Gastrocnemius medialis (tissue), 4 donors: ENCODE data around the gene HES2. TPM values are rescaled to one million over a fixed set of nuclear protein-coding genes. Genes with fewer than 3 reads are reported as not detected.
"Not testable (repeated sequence)": the region's sequence is repeated elsewhere in the genome, so short reads cannot be mapped to it uniquely, and the experiment has no call there.

Experiments
- ATAC-seq, 2 donors: fragments of 150-250 bp; one replicate each; pipeline ENCODE4 v1.9.1; 2016
- DNase-seq, 2 donors: peaks; one replicate each; pipeline ENCODE4 v3.0.0-alpha.2; 2019
- H3K27ac ChIP-seq, 4 donors: fragments of 200-600 bp; sonication (generic); 1 replicate in 1 of 4; 2 replicates in 3 of 4; pipeline ENCODE4 v1.5.1; 2016 to 2018; ENCODE audit warnings: mild to moderate bottlenecking in 2 of 4, moderate library complexity in 1 of 4
- H3K27me3 ChIP-seq, 3 donors: fragments of 200-600 bp; sonication (generic) in 2 of 3; 1 replicate in 1 of 3; 2 replicates in 2 of 3; pipeline versions ENCODE4 v1.5.1 to v1.6.0; 2016 to 2019; ENCODE audit warnings: mild to moderate bottlenecking in 1 of 3, moderate library complexity in 1 of 3
- H3K36me3 ChIP-seq, 2 donors: fragments of 200-600 bp; sonication (generic) in 1 of 2; one replicate each; pipeline ENCODE4 v1.5.1; 2017 to 2018
- H3K4me1 ChIP-seq, 2 donors: fragments of 200-600 bp; sonication (generic) in 1 of 2; one replicate each; pipeline ENCODE4 v1.5.1; 2016 to 2017; ENCODE audit warnings: mild to moderate bottlenecking in 2 of 2
- H3K4me3 ChIP-seq, 4 donors: fragments of 200-600 bp; sonication (generic) in 3 of 4; 1 replicate in 1 of 4; 2 replicates in 3 of 4; pipeline ENCODE4 v1.5.1; 2016 to 2019; ENCODE audit warnings: mild to moderate bottlenecking in 2 of 4
- H3K9me3 ChIP-seq, 3 donors: fragments of 200-600 bp; sonication (generic) in 2 of 3; 1 replicate in 1 of 3; 2 replicates in 2 of 3; pipeline ENCODE4 v1.5.1; 2016 to 2019
- POLR2A ChIP-seq, 2 donors: fragments of 450-650 bp; IDR thresholded peaks; one replicate each; pipeline ENCODE4 v1.6.1; 2017; ENCODE audit warnings: antibody characterized with exemption in 2 of 2, mild to moderate bottlenecking in 2 of 2, moderate library complexity in 2 of 2
- in situ Hi-C, 4 donors: fragments of 200-750 bp; cut with MboI; loops; one replicate each; pipeline versions ENCODE4 v1.15.0 to v1.8.0; 2017; ENCODE audit warnings: low sequenced_read_pairs in 4 of 4
- intact Hi-C: fragments of 100-400 bp; cut with DNase I; formaldehyde crosslinking; loops from one replicate; pipeline ENCODE4 v1.15.1; 2023; ENCODE audit warnings: low total_unique reads
- total RNA-seq, 4 donors: library from RNA; depleted of rRNA; stranded (reverse); fragments of >200 nt; gene quantifications; one replicate each; pipeline versions ENCODE4 v1.1.0 to v1.2.3, GENCODE V29; 2016
- TF ChIP-seq, protein P1 (sequence below), 5 experiments: fragments of 450-650 bp in 3 of 5; fragments of 200-600 bp in 2 of 5; sonication (generic) in 2 of 5; IDR thresholded peaks in 4 of 5; conservative IDR thresholded peaks in 1 of 5; 1 replicate in 4 of 5; 2 replicates in 1 of 5; pipeline ENCODE4 v1.5.1; 2016 to 2019; ENCODE audit warnings: antibody characterized with exemption in 5 of 5, mild to moderate bottlenecking in 3 of 5, moderate library complexity in 3 of 5

Gene HES2
- total RNA-seq, 4 donors from 2014 or later: 0.24 TPM; not detected in 3

DNA sequence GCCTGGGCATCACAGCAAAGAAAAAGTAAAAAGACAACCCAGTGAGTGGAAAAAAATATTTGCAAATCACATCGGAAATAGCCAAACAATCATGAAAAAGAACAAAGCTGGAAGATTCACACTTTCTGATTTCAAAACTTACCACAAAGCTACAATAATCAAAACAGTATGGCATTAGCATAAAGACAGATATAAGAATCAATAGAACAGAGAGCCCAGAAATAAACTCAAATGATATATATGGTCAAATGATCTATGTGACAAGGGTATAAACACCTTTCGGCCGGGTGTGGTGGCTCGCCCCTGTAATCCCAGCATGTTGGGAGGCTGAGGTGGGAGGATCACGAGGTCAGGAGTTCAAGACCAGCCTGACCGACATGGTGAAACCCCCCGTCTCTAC, 39.7 kb downstream of the HES2 start:
- Histone ChIP-seq H3K27me3 (no peaks in the 10 kb centered on the region), H3K4me3 (no peak overlapping the region), H3K4me1 (no peaks in the 10 kb centered on the region), H3K36me3 (no peaks in the 10 kb centered on the region), H3K9me3 (no peaks in the 10 kb centered on the region), H3K27ac (no peak overlapping the region)
- ATAC-seq (no peak), DNase-seq (no peak)
- TF ChIP-seq, protein P1, sequence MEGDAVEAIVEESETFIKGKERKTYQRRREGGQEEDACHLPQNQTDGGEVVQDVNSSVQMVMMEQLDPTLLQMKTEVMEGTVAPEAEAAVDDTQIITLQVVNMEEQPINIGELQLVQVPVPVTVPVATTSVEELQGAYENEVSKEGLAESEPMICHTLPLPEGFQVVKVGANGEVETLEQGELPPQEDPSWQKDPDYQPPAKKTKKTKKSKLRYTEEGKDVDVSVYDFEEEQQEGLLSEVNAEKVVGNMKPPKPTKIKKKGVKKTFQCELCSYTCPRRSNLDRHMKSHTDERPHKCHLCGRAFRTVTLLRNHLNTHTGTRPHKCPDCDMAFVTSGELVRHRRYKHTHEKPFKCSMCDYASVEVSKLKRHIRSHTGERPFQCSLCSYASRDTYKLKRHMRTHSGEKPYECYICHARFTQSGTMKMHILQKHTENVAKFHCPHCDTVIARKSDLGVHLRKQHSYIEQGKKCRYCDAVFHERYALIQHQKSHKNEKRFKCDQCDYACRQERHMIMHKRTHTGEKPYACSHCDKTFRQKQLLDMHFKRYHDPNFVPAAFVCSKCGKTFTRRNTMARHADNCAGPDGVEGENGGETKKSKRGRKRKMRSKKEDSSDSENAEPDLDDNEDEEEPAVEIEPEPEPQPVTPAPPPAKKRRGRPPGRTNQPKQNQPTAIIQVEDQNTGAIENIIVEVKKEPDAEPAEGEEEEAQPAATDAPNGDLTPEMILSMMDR (IDR thresholded peaks at IDR 0.05 in 4 of 5, conservative IDR thresholded peaks at IDR 0.05 in 1 of 5): no peak
- no peak for TF ChIP-seq POLR2A (IDR thresholded peaks at IDR 0.05)
- in situ Hi-C loops: no loop called here
- intact Hi-C loops: no loop called here

DNA sequence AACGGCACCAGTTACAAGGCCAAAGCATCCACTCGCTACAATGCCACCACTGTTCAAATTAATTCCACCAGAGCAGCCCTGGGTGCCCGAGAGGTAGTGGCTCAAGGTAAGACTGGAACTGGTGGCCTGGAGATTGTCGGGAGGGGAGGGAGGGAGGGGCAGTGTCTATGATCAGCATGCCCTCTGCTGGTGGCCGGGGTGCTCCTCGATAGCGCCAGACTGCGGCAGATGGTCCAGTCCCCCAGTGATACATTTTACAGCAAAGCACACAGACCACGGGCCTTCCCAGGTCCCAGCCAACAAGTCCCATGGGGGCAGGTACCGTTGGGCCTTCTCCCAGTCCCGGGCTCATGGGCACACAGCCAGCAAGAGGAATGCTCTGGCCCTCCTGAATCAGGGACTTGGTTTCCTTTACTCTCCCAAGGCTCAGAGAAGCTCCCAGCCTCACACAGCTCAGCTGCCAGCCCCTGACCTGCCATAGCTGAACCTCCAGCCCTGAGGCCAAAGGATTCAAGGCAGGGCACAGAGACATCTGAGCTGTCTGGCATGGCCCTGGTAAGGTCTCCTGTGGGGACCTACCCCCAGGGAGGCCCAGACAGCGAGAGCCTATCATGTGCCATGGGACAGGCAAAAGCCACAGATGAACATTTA, 41.5 kb downstream of the HES2 start:
- intact Hi-C loops (no loop called here), in situ Hi-C loops (no loop called here)
- TF ChIP-seq, protein P1 (IDR thresholded peaks at IDR 0.05 in 4 of 5, conservative IDR thresholded peaks at IDR 0.05 in 1 of 5): no peak
- TF ChIP-seq POLR2A (IDR thresholded peaks at IDR 0.05): no peak

DNA sequence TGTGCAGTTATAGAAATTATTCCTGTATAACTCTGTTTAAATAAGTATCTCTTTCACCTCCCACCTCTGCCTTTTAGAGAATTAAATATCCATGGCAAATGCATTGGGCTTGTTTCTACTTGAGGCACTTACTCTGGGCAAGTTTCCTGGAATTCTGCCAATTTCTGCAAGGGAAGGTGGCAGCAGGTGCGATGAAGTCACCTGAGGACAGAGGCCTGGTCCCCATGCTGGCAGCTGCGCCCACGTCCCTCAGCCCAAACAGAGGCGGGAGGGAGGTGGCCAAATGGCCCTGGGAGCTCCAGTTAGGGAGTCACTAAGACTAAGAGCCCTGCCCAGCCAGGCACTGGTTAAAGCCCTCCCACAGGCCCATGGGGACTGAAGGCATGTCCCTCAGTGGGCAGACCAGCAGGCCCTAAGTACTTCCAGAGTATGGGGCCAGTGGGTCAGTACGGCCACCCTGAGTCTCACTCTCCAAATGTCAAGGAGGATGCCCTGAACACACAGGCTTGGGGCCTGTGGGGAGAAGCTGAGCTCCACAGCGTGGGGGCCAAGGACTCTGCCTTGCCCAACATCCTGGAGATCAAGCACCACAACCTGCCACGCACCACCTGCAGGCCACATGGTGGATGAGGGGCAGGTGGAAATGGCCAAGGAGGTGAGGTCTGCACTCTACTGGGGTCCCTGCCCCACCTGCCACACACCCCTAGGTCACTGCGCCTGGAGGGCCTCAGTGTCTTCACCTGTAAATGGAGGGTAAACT, 45.6 kb downstream of the HES2 start:
- no peak overlapping the region for H3K4me3 ChIP-seq
- H3K36me3 ChIP-seq: no peaks in the 10 kb centered on the region
- no peaks in the 10 kb centered on the region for H3K4me1 ChIP-seq
- ATAC-seq (no peak), DNase-seq (no peak)
- no peak for TF ChIP-seq POLR2A (IDR thresholded peaks at IDR 0.05)
- TF ChIP-seq, protein P1 (IDR thresholded peaks at IDR 0.05 in 4 of 5, conservative IDR thresholded peaks at IDR 0.05 in 1 of 5): no peak
- intact Hi-C loops: no loop called here
- in situ Hi-C loops: no loop called here
- H3K27ac ChIP-seq: no peak overlapping the region
- H3K27me3 ChIP-seq: no peaks in the 10 kb centered on the region
- no peaks in the 10 kb centered on the region for H3K9me3 ChIP-seq

More for the DNA sequence above, 41.5 kb downstream of the HES2 start:
- no peak for DNase-seq
- Histone ChIP-seq H3K27ac (no peak overlapping the region), H3K27me3 (no peaks in the 10 kb centered on the region), H3K36me3 (no peaks in the 10 kb centered on the region), H3K9me3 (no peaks in the 10 kb centered on the region), H3K4me3 (no peak overlapping the region), H3K4me1 (no peaks in the 10 kb centered on the region)
- no peak for ATAC-seq

DNA sequence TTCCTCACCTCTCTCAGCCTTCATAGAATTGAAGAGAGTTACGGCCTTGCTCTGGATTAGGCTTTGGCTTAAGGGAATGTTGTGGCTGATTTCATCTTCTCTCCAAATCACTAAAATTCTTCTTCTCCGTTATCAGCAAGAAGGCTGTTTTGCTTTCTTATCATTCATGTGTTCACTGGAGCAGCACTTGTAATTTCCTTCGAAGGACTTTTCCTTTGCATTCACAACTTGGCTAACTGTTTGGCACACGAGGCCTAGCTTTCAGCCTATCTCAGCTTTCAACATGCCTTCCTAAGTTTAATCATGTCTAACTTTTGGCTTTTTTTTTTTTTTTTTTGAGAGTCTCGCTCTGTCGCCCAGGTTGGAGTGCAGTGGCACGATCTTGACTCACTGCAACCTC, 47.5 kb downstream of the HES2 start:
- DNase-seq, in situ Hi-C loops, ATAC-seq: not testable (repeated sequence)

DNA sequence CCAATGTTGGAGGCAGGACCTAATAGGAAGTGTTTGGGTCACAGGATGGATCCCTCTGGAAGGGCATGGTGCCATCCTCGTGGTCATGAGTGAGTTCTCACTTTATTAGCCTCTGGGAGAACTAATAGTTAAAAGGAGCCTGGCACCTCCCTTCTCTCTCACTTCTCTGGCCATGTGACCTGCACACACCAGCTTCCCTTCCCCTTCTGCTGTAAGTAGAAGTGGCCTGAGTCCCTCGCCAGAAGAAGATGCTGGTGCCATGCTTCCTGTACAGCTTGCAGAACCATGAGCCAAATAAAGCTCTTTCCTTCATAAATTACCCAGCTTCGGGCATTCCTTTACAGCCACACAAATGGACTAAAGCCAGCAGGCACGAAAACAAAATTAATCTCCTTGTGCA, 49.7 kb downstream of the HES2 start:
- H3K27ac ChIP-seq: no peak overlapping the region
- in situ Hi-C loops: no loop called here
- no peaks in the 10 kb centered on the region for H3K9me3 ChIP-seq
- no peak overlapping the region for H3K4me3 ChIP-seq
- DNase-seq (no peak), ATAC-seq (no peak)
- H3K27me3 ChIP-seq: no peaks in the 10 kb centered on the region
- no peaks in the 10 kb centered on the region for H3K4me1 ChIP-seq
- H3K36me3 ChIP-seq: no peaks in the 10 kb centered on the region
- intact Hi-C loops: no loop called here
- TF ChIP-seq, protein P1 (IDR thresholded peaks at IDR 0.05 in 4 of 5, conservative IDR thresholded peaks at IDR 0.05 in 1 of 5): no peak
- no peak for TF ChIP-seq POLR2A (IDR thresholded peaks at IDR 0.05)

More for the DNA sequence above, 47.5 kb downstream of the HES2 start:
- H3K4me1 ChIP-seq, H3K27me3 ChIP-seq, H3K36me3 ChIP-seq, intact Hi-C loops, H3K9me3 ChIP-seq, H3K4me3 ChIP-seq, H3K27ac ChIP-seq: not testable (repeated sequence)
